ENCODE results near the gene NLGN3. TPM values are rescaled to one million over a fixed set of nuclear protein-coding genes. Genes with fewer than 3 reads are reported as not detected.
A peak's percentile ranks its signal among the peaks of the same experiment; 100 is the strongest.

NLGN3 gene
- total RNA-seq, 1 donor from 2014 or later, result 0.48 TPM

GRCh38 chrX:71118032-71118984 is 26.3 kb upstream of the NLGN3 start, which contains the start of gene MED12:
MED12 (plus strand) TSS chrX:71118596; CDS start chrX:71118755, 159 bp downstream.
- peak; percentile 92 for DNase-seq (ENCODE audit: low spot score)

- no peak for DNase-seq (ENCODE audit: low spot score)
These were observed 25.6 kb upstream of the NLGN3 start for GRCh38 chrX:71118985-71119535.

GRCh38 chrX:71128166-71128833 is 16.3 kb upstream of the NLGN3 start:
- DNase-seq (ENCODE audit: low spot score), result no peak

GRCh38 chrX:71128915-71129765 is 15.5 kb upstream of the NLGN3 start:
- DNase-seq (ENCODE audit: low spot score), result no peak

GRCh38 chrX:71131510-71131909 is 13.1 kb upstream of the NLGN3 start:
- DNase-seq (ENCODE audit: low spot score), result no peak

- no peak for DNase-seq (ENCODE audit: low spot score)
These were observed 4.2 kb upstream of the NLGN3 start for GRCh38 chrX:71140440-71140839.

- no peak for DNase-seq (ENCODE audit: low spot score)
These were observed 1.1 kb upstream of the NLGN3 start for GRCh38 chrX:71143508-71143907.

GRCh38 chrX:71147496-71148277 is 3.0 kb downstream of the NLGN3 start:
- no peak for DNase-seq (ENCODE audit: low spot score)

GRCh38 chrX:71148278-71148663 is 3.6 kb downstream of the NLGN3 start:
- no peak for DNase-seq (ENCODE audit: low spot score)

- DNase-seq (ENCODE audit: low spot score), result no peak
These were observed 6.7 kb downstream of the NLGN3 start for GRCh38 chrX:71151366-71151765.

GRCh38 chrX:71154196-71154595 is 9.6 kb downstream of the NLGN3 start:
- no peak for DNase-seq (ENCODE audit: low spot score)

- no peak for DNase-seq (ENCODE audit: low spot score)
These were observed 10.0 kb downstream of the NLGN3 start for GRCh38 chrX:71154641-71155040.

GRCh38 chrX:71158603-71159002 is 14.0 kb downstream of the NLGN3 start:
- no peak for DNase-seq (ENCODE audit: low spot score)

- DNase-seq (ENCODE audit: low spot score), result no peak
These were observed 14.7 kb downstream of the NLGN3 start for GRCh38 chrX:71159335-71159734.

- DNase-seq (ENCODE audit: low spot score), result no peak
These were observed 15.8 kb downstream of the NLGN3 start for GRCh38 chrX:71160475-71160874.

GRCh38 chrX:71162981-71163380 is 18.3 kb downstream of the NLGN3 start:
- DNase-seq (ENCODE audit: low spot score), result peak; percentile 73

GRCh38 chrX:71164071-71164470 is 19.4 kb downstream of the NLGN3 start:
- DNase-seq (ENCODE audit: low spot score), result peak; percentile 72

- peak; percentile 72 for DNase-seq (ENCODE audit: low spot score)
These were observed 21.8 kb downstream of the NLGN3 start for GRCh38 chrX:71166461-71166860.

GRCh38 chrX:71167031-71167781 is 22.6 kb downstream of the NLGN3 start:
- DNase-seq (ENCODE audit: low spot score), result peak; percentile 82

GRCh38 chrX:71168134-71168533 is 23.5 kb downstream of the NLGN3 start:
- peak; percentile 53 for DNase-seq (ENCODE audit: low spot score)
